NCI-H2171 treated with DMSO at 0.1 percent for 48 hours (cell line): Measurements from ENCODE around the gene DLGAP1.
A peak's percentile ranks its signal among the peaks of the same experiment; 100 is the strongest.

Experiments
- DNase-seq: peaks from one replicate; lab custom pipeline; 2025; lab: John Stamatoyannopoulos, UW

DLGAP1 gene

GRCh38 chr18:3816610-3817363, 638.3 kb downstream of the DLGAP1 start:
- no peak for DNase-seq

- DNase-seq = no peak
Observed at GRCh38 chr18:3815991-3816390, 639.1 kb downstream of the DLGAP1 start.

- DNase-seq = no peak
Observed at GRCh38 chr18:3814816-3815215, 640.3 kb downstream of the DLGAP1 start.

- no peak for DNase-seq
Observed at GRCh38 chr18:3810296-3810695, 644.8 kb downstream of the DLGAP1 start.

- DNase-seq = no peak
Observed at GRCh38 chr18:3808985-3809780, 645.9 kb downstream of the DLGAP1 start.

GRCh38 chr18:3806656-3807055, 648.5 kb downstream of the DLGAP1 start:
- peak; percentile 96 for DNase-seq

GRCh38 chr18:3804336-3804735, 650.8 kb downstream of the DLGAP1 start:
- DNase-seq = no peak

- DNase-seq = no peak
Observed at GRCh38 chr18:3803350-3803749, 651.8 kb downstream of the DLGAP1 start.

GRCh38 chr18:3799515-3799914, 655.6 kb downstream of the DLGAP1 start:
- peak; percentile 41 for DNase-seq

GRCh38 chr18:3798032-3798431, 657.1 kb downstream of the DLGAP1 start:
- no peak for DNase-seq

GRCh38 chr18:3796434-3796833, 658.7 kb downstream of the DLGAP1 start:
- DNase-seq = no peak

GRCh38 chr18:3794537-3795348, 660.4 kb downstream of the DLGAP1 start:
- no peak for DNase-seq

GRCh38 chr18:3793545-3793944, 661.6 kb downstream of the DLGAP1 start:
- DNase-seq = no peak

- DNase-seq = no peak
Observed at GRCh38 chr18:3793111-3793510, 662.0 kb downstream of the DLGAP1 start.

- DNase-seq = no peak
Observed at GRCh38 chr18:3792711-3793110, 662.4 kb downstream of the DLGAP1 start.

GRCh38 chr18:3791238-3791637, 663.9 kb downstream of the DLGAP1 start:
- peak; percentile 95 for DNase-seq

- DNase-seq = peak; percentile 95
Observed at GRCh38 chr18:3790703-3791102, 664.4 kb downstream of the DLGAP1 start.

GRCh38 chr18:3789525-3789924, 665.6 kb downstream of the DLGAP1 start:
- no peak for DNase-seq

- DNase-seq = no peak
Observed at GRCh38 chr18:3784949-3785348, 670.2 kb downstream of the DLGAP1 start.

- no peak for DNase-seq
Observed at GRCh38 chr18:3782901-3783300, 672.2 kb downstream of the DLGAP1 start.

GRCh38 chr18:3777719-3778118, 677.4 kb downstream of the DLGAP1 start:
- no peak for DNase-seq

- no peak for DNase-seq
Observed at GRCh38 chr18:3777122-3777521, 678.0 kb downstream of the DLGAP1 start.

- DNase-seq = no peak
Observed at GRCh38 chr18:3775996-3776395, 679.1 kb downstream of the DLGAP1 start.
